Measurements from ENCODE around the gene CHAF1A.

CHAF1A gene

DNA sequence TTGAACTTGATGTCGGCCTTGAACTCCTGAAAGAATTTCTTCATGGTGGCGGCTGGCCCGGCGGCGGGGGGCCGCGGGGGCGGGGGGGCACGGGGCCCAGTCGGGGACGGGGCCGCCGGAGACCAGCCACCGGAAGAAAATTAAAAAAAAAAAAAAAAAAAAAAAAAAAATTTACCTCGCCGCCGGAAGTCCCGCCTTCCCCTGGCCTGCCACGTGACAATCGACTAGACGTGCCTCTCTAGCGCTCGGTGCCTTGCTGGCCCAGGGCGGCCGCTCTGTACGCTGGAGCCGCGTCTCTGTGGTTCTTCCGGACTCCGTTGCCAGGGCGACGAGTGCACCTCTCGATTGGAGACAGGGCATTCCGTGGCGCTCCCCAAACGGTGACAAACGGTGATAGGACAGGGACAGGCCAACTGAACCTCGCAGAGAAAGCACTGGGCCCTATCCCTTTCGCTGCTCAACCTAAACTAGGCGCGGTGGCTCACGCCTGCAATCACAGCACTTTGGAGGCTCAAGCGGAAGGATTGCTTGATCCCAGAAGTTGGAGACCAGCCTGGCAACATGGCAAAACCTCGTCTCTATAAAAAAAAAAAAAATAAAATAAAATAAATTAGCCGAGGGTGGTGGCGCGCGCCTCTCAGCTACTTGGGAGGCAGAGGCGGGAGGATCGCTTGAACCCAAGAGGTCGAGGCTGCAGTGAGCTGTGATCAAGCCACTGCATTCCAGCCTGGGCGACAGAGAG, 55.4 kb downstream of the CHAF1A start, which contains the start of gene UBXN6:
Gene UBXN6 (minus strand): TSS at position 141 of the 742 bp plus-strand sequence. CDS start 97 bp downstream, at position 44.
- DNase-seq, result peak; percentile 97 to 98

DNA sequence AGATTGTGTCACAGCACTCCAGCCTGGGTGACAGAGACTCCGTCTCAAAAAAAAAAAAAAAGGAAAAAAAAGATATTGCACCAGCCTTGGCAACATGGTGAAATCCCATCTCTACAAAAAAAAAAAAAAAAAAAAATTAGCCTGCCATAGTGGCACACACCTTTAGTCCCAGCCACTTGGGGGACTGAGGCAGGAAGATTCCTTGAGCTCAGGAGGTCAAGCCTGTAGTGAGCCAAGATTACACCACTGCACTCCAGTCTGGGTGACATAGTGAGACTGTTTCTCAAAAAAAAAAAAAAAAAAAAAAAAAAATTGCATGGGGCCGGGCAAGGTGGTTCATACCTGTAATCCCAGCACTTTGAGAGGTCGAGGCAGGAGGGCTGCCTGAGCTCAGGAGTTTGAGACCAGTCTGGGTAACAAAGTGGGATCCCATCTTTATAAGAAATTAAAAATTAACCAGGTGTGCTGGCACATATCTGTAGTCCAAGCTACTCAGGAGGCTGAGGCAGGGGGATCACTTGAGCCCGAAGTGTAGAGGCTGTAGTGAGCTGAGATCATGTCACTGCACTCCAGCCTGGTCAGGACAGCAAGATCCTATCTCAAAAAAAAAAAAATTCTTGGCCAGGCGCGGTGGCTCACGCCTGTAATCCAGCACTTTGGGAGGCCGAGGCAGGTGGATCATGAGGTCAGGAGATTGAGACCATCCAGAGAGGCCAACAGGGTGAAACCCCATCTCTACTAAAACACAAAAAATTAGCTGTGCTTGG, 62.6 kb downstream of the CHAF1A start:
- no peak for DNase-seq

DNA sequence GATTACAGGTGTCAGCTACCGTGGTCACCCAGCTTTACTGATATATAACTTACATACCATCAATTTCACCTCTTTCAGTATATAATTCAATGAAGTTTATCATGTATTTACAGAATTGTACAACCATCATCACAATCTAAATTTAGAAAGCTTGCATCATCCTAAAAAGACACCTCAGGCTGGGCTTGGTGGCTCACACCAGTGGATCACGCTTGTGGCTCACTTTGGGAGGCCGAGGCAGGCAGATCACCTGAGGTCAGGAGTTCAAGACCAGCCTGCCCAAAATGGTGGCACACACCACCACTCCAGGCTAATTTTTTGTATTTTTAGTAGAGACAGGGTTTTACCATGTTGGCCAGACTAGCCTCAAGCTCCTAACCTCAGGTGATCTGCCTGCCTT, 65.4 kb downstream of the CHAF1A start:
- DNase-seq, result no peak

GRCh38 chr19:4471403-4472173, 69.1 kb downstream of the CHAF1A start:
- peak; percentile 98 to 100 for DNase-seq

GRCh38 chr19:4472174-4472974, 69.9 kb downstream of the CHAF1A start, which contains the start of gene HDGFL2:
HDGFL2 (plus strand) TSS chr19:4472297; CDS start chr19:4472351, 54 bp downstream.
- DNase-seq, result no peak

DNA sequence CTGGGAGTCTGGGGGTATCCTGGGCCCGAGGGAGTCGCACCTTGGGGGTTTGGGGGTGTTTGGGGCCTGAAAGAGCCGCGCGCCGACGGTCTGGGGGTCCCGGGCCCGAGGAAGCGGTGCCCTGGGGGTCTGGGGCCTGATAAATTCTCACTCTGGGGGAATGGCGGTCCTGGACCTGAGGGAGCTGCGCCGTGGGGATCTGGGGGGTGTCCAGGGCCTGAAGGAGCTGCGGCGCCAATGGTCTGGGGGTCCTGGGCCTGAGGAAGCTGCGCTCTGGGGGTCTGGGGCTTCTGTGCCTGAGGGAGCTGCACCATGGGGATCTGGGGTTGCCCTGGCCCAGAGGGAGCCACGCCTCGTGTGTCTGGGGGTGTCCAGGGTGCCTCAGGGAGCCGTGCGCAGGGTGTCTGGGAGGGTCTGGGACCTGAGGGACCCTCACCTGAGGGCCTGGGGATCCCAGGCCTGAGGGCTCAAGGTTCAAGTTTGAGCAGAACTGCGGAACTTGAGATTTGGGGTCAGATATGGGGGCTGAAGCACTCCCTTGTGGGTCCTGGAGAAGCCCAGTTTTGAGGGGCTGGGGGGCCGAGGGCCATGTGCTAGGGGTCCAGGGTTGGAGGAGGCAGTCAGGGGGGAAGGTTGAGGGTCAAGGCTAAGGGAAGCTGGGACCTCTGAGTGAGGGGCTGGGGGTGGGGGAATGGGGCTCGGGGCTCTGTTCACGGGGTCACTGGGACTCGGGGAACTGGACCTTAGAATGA, 70.7 kb downstream of the CHAF1A start:
- no peak for DNase-seq

- no peak for DNase-seq
These were observed 71.5 kb downstream of the CHAF1A start for GRCh38 chr19:4473763-4474513.

DNA sequence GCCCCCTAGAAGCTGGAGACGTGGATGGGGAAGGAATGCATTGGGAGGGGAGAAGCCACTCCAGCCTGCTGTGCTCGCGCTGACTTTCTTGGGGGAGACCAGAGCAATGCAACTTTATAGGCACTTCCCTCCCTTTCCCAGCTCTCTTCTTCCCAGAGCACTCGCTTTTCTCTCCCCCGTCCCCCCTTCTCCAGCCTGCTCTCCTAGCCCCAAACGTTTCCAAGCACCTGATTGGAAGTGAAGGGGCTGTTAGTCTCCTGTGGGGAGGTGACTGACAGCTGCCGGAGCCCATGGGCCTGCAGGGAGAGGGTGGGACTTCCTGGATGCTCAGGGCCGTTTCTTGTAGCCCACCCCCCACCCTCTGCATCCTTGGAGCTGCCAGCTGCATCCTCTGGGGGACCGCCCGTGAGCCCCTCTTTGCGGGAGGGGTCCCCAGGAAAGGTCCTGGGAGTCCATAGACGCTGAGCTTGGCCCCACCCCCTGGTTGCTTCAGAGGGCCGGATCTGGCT, 72.1 kb downstream of the CHAF1A start:
- DNase-seq, result peak in 1 of 2 donors; percentile 16

- no peak for DNase-seq
These were observed 74.8 kb downstream of the CHAF1A start for GRCh38 chr19:4477034-4477801.

GRCh38 chr19:4482721-4483364, 80.4 kb downstream of the CHAF1A start:
- no peak for DNase-seq

GRCh38 chr19:4483385-4483784, 80.9 kb downstream of the CHAF1A start:
- no peak for DNase-seq

DNA sequence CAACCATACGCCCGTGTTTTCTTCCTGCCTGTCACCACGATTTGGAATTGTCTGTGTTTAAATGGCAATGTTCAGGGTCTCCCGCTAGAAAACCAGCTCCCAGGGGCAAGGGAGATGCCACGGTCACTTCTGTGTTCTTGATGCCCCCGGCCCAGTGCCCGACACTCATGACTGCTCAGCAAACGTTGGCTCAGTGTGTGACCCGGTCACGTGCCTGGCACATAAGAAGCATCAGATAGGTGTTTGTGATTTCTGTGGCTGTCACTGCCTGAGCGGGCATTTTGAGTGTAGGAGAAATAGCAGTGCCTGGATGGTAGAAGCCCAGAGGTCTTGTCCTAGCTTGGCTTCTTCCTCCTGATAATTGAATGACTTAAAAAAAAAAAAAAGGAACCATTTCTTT, 85.1 kb downstream of the CHAF1A start:
- no peak for DNase-seq

DNA sequence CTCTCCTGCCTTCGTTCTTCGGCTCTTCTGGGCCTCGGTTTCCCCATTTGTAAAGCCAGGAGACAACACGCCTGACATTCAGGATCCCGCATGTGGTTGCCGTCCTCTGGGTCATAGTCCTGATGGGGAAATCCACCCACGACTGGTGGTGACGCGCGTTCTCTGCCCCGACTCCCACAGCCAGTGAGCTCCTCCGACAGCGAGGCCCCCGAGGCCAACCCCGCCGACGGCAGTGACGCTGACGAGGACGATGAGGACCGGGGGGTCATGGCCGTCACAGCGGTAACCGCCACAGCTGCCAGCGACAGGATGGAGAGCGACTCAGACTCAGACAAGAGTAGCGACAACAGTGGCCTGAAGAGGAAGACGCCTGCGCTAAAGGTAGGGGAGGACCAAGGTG, 86.1 kb downstream of the CHAF1A start:
- no peak for DNase-seq

DNA sequence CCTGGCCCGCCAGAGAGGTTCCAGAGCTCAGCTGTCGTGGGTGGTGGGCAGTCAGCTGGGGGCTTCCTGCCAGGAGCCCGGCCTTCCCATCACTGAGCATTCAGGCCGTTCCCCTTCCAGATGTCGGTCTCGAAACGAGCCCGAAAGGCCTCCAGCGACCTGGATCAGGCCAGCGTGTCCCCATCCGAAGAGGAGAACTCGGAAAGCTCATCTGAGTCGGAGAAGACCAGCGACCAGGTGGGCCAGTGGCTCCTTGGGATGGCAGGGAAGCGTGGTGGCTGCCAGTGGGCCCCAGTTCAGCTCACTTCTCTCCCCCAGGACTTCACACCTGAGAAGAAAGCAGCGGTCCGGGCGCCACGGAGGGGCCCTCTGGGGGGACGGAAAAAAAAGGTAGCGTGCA, 89.0 kb downstream of the CHAF1A start:
- no peak for DNase-seq

DNA sequence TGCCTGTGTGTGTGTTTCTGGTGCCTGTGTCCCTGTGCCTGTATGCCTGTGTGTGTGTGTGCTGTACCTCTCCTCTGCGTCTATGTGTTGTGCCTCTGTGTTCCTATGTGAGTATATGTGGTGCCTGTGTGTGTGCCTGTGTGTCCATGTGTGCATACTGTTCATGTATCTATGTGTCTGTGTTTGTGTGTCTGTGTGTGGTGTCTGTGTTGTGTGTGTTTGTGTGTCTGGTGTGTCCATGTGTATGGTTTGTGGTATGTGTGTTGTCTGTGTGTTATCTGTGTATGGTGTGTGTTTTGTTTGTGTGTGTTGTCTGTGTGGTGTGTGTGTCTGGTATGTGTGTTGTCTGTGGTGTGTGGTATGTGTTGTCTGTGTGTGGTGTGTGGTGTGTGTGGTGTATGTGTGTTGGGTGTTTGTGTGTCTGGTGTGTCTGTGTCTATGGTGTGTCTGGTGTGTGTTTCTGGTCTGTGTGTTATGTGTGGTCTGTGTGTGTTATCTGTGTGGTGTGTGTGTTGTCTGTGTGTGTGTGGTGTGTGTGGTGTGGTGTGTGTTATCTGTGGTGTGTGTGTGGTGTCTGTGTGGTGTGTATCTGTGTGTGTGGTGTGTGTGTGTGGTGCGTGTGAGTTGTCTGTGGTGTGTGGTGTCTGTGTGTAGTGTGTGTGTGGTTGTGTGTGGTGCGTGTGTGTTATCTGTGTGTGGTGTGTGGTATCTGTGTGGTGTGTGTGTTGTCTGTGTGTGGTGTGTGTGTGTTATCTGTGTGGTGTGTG, 90.1 kb downstream of the CHAF1A start:
- DNase-seq, result no peak
